A673 (cell line): ENCODE data around the gene MELTF. TPM values are rescaled to one million over a fixed set of nuclear protein-coding genes. Genes with fewer than 3 reads are reported as not detected.

Experiments
- BruUV-seq: library from RNA; stranded (reverse); fragments of 400-500 nt; replicated peaks from 2 replicates; lab custom pipeline; 2021; lab: Mats Ljungman, UMichigan
- CTCF ChIA-PET: fragments of 300-600 bp; sonication (Branson Sonifier 250); formaldehyde crosslinking; loops from one replicate; lab custom pipeline; 2022; ENCODE audit warnings: antibody characterized with exemption; lab: Charles Lee
- POLR2A ChIA-PET: fragments of 300-600 bp; sonication (Branson Sonifier 250); formaldehyde crosslinking; loops from one replicate; lab custom pipeline; 2022; ENCODE audit warnings: antibody characterized with exemption; ENCODE audit not compliant: low non-redundant PET; lab: Charles Lee
- DNase-seq: peaks from one replicate; pipeline ENCODE4 v3.0.0-alpha.2; 2015; ENCODE audit warnings: low spot score
- H3K27ac ChIP-seq: fragments of 200-600 bp; sonication (generic); 2 replicates; pipeline ENCODE4 v1.5.1; 2016; ENCODE audit warnings: mixed run types, low read depth, mild to moderate bottlenecking, mixed read lengths, antibody characterized with exemption, low read length; ENCODE audit not compliant: poor library complexity, severe bottlenecking
- H3K27me3 ChIP-seq: fragments of 200-600 bp; sonication (generic); replicated peaks from 2 replicates; pipeline ENCODE4 v1.6.1; 2017; ENCODE audit warnings: mixed run types, low read depth, mild to moderate bottlenecking, mixed read lengths, antibody characterized with exemption, low read length; ENCODE audit not compliant: insufficient read depth, poor library complexity
- H3K36me3 ChIP-seq: fragments of 200-600 bp; sonication (generic); 2 replicates; pipeline ENCODE4 v1.6.1; 2016; ENCODE audit warnings: mixed run types, mild to moderate bottlenecking, mixed read lengths, antibody characterized with exemption, low read length; ENCODE audit not compliant: insufficient read depth, poor library complexity, severe bottlenecking
- H3K4me1 ChIP-seq: fragments of 200-600 bp; sonication (generic); 2 replicates; pipeline ENCODE4 v1.6.1; 2017; ENCODE audit warnings: mixed run types, mild to moderate bottlenecking, mixed read lengths, antibody characterized with exemption, low read length; ENCODE audit not compliant: insufficient read depth, poor library complexity, severe bottlenecking
- H3K4me3 ChIP-seq: fragments of 200-600 bp; sonication (generic); 2 replicates; pipeline ENCODE4 v1.5.1; 2016; ENCODE audit warnings: low read depth, mixed run types, mild to moderate bottlenecking, mixed read lengths, low read length; ENCODE audit not compliant: poor library complexity, severe bottlenecking
- H3K9me3 ChIP-seq: fragments of 200-600 bp; sonication (generic); 2 replicates; pipeline ENCODE4 v1.6.1; 2016; ENCODE audit warnings: mixed run types, low read depth, mild to moderate bottlenecking, mixed read lengths, antibody characterized with exemption, low read length; ENCODE audit not compliant: poor library complexity, severe bottlenecking
- CTCF ChIP-seq: fragments of 300-800, 200-600 bp; sonication (generic); conservative IDR thresholded peaks from 2 replicates; pipeline ENCODE4 v1.5.1; 2017; ENCODE audit warnings: low read depth, mild to moderate bottlenecking, antibody characterized with exemption, low read length, moderate library complexity, mixed read lengths
- EZH2 ChIP-seq: fragments of 200-600 bp; sonication (generic); IDR thresholded peaks from 2 replicates; pipeline ENCODE4 v1.6.1; 2017; ENCODE audit warnings: borderline replicate concordance, low read depth, mild to moderate bottlenecking, mixed read lengths, antibody characterized with exemption, low read length; ENCODE audit not compliant: poor library complexity, severe bottlenecking
- intact Hi-C: fragments of 100-400 bp; cut with micrococcal nuclease; formaldehyde crosslinking; loops from one replicate; pipeline ENCODE4 v1.10.0; 2022; ENCODE audit not compliant: unreplicated experiment
- total RNA-seq: library from RNA; stranded (reverse); gene quantifications from 2 replicates; pipeline ENCODE4 v1.2.3, GENCODE V29; 2021

The MELTF gene
- total RNA-seq, 1 experiment from 2014 or later: 2.6 TPM

- POLR2A ChIA-PET: no interaction called here
Observed at GRCh38 chr3:196983186-196983585, 46.4 kb downstream of the MELTF start.

GRCh38 chr3:196981657-196982056, 48.0 kb downstream of the MELTF start:
- no peak overlapping the region for H3K4me3 ChIP-seq
- no peak for DNase-seq
- H3K9me3 ChIP-seq: no peaks in the 10 kb centered on the region
- no peaks in the 10 kb centered on the region for H3K4me1 ChIP-seq
- H3K27me3 ChIP-seq: no peaks in the 10 kb centered on the region
- no peak overlapping the region for H3K27ac ChIP-seq
- no TSS peak for BruUV-seq
- CTCF ChIA-PET: no interaction called here
- intact Hi-C loops: no loop called here
- H3K36me3 ChIP-seq: no peaks in the 10 kb centered on the region
- TF ChIP-seq CTCF (no peak), EZH2 (no peak)
- POLR2A ChIA-PET: no interaction called here

More at GRCh38 chr3:196983186-196983585, 46.4 kb downstream of the MELTF start:
- Histone ChIP-seq H3K9me3 (no peaks in the 10 kb centered on the region), H3K36me3 (no peaks in the 10 kb centered on the region), H3K4me3 (no peak overlapping the region), H3K4me1 (no peaks in the 10 kb centered on the region), H3K27me3 (no peaks in the 10 kb centered on the region), H3K27ac (no peak overlapping the region)
- intact Hi-C loops: no loop called here
- DNase-seq: no peak
- TF ChIP-seq EZH2 (no peak), CTCF (no peak)
- CTCF ChIA-PET: no interaction called here
- no TSS peak for BruUV-seq

GRCh38 chr3:196979545-196979944, 50.1 kb downstream of the MELTF start:
- CTCF ChIA-PET: no interaction called here
- H3K27me3 ChIP-seq: no peaks in the 10 kb centered on the region
- intact Hi-C loops: loop anchor here (2.0 to 10.0 kb wide), 2 partner anchors 207 to 525 kb away; no protein-coding TSS in a partner anchor
- BruUV-seq: no TSS peak
- H3K4me1 ChIP-seq: no peaks in the 10 kb centered on the region
- no peak overlapping the region for H3K4me3 ChIP-seq
- no peak for TF ChIP-seq EZH2
- no peak for TF ChIP-seq CTCF
- POLR2A ChIA-PET: no interaction called here
- DNase-seq: no peak
- H3K27ac ChIP-seq: no peak overlapping the region
- H3K36me3 ChIP-seq: no peaks in the 10 kb centered on the region
- no peaks in the 10 kb centered on the region for H3K9me3 ChIP-seq
